ENCODE measurements around the gene APPBP2. TPM values are rescaled to one million over a fixed set of nuclear protein-coding genes. Genes with fewer than 3 reads are reported as not detected.
A peak's percentile ranks its signal among the peaks of the same experiment; 100 is the strongest.

APPBP2 gene
- polyA plus RNA-seq, 3 donors = 6.4 to 14.7 (median 10.4) TPM

DNA sequence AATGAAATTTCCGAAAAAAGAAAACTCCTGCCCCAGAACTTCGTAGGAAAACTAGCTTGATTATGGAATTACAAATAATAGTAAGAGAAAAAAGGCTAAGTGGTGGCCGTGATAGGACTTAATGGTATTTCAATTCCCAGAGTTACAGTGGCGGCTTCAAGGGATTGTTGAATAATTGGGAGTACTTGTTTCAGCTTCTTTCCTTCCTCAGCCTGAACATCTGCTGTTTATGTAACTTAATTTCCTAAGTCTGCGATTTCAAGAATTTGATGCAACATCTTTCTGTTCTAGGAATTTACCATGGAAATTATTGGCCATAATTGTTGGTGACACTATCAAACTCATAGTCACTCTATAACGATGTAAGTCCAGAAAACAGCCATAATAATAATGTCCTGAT, 684 bp upstream of the APPBP2 start:
- H3K27me3 Mint-ChIP-seq (ENCODE audit: low read depth in 3 of 3) = peaks cover 0 to 2% (median 0%) of the 10 kb centered on the region in 3 donors
- H3K4me2 ChIP-seq (replicated peaks; ENCODE audit: extremely low read depth, low read length, poor library complexity, severe bottlenecking) = peak overlapping the region; percentile 98
- peaks cover 26% of the 10 kb centered on the region for H3K4me1 Mint-ChIP-seq
- H3K4me3 Mint-ChIP-seq = peak overlapping the region; percentile 95 to 98
- peak overlapping the region in 1 of 2 donors; percentile 96 for H3K27ac ChIP-seq (ENCODE audit: low read depth in 1 of 2, low read length in 2 of 2)
- intact Hi-C loops (cut with micrococcal nuclease) = loop anchor here in 1 of 2 donors (5.0 kb wide), 1 partner anchor 76 kb away; the partner anchor contains the start of gene PPM1D
- peaks cover 22 to 27% of the 10 kb centered on the region in 2 donors for H3K4me1 ChIP-seq (ENCODE audit: control insufficient read depth in 1 of 2, insufficient read depth in 2 of 2, low read length in 2 of 2)
- H3K36me3 Mint-ChIP-seq = peaks cover 0 to 10% of the 10 kb centered on the region in 2 donors
- H3K79me2 ChIP-seq (ENCODE audit: insufficient read depth, low read length) = peaks cover 47% of the 10 kb centered on the region
- H3K27ac Mint-ChIP-seq = peak overlapping the region in 4 of 7 donors; percentile 96 to 98 (median 97)
- peak overlapping the region; percentile 73 to 99 (median 93) for H3K4me3 ChIP-seq (replicated peaks in 1 of 3; ENCODE audit: low read depth in 2 of 3, low read length in 3 of 3)
- H3K9me3 Mint-ChIP-seq = peaks cover 0 to 10% (median 3%) of the 10 kb centered on the region in 7 donors
- TF ChIP-seq, protein P1, sequence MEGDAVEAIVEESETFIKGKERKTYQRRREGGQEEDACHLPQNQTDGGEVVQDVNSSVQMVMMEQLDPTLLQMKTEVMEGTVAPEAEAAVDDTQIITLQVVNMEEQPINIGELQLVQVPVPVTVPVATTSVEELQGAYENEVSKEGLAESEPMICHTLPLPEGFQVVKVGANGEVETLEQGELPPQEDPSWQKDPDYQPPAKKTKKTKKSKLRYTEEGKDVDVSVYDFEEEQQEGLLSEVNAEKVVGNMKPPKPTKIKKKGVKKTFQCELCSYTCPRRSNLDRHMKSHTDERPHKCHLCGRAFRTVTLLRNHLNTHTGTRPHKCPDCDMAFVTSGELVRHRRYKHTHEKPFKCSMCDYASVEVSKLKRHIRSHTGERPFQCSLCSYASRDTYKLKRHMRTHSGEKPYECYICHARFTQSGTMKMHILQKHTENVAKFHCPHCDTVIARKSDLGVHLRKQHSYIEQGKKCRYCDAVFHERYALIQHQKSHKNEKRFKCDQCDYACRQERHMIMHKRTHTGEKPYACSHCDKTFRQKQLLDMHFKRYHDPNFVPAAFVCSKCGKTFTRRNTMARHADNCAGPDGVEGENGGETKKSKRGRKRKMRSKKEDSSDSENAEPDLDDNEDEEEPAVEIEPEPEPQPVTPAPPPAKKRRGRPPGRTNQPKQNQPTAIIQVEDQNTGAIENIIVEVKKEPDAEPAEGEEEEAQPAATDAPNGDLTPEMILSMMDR (IDR thresholded peaks at IDR 0.05) = no peak
- peak overlapping the region; percentile 94 for H2AFZ ChIP-seq (ENCODE audit: insufficient read depth, low read depth, low read length, poor library complexity, severe bottlenecking)
- peak overlapping the region; percentile 94 for H3K9ac ChIP-seq (ENCODE audit: insufficient read depth, low read length, poor library complexity, severe bottlenecking)
- 17% methylated on average over 1 of the region's 6 CpGs for WGBS (ENCODE audit: insufficient coverage)
- no peak for DNase-seq
- no peaks in the 10 kb centered on the region for H3K9me3 ChIP-seq (replicated peaks in 1 of 2; ENCODE audit: control insufficient read depth in 1 of 2, insufficient read depth in 1 of 2, low read length in 2 of 2)
- H3K27me3 ChIP-seq (ENCODE audit: control insufficient read depth in 2 of 2, insufficient read depth in 2 of 2, low read length in 2 of 2) = no peaks in the 10 kb centered on the region
- H3K36me3 ChIP-seq (replicated peaks in 1 of 2; ENCODE audit: control insufficient read depth in 1 of 2, insufficient read depth in 2 of 2, low read length in 2 of 2) = peaks cover 0 to 8% of the 10 kb centered on the region in 2 donors
- peaks cover 25% of the 10 kb centered on the region for H4K20me1 ChIP-seq (ENCODE audit: insufficient read depth, low read length)

DNA sequence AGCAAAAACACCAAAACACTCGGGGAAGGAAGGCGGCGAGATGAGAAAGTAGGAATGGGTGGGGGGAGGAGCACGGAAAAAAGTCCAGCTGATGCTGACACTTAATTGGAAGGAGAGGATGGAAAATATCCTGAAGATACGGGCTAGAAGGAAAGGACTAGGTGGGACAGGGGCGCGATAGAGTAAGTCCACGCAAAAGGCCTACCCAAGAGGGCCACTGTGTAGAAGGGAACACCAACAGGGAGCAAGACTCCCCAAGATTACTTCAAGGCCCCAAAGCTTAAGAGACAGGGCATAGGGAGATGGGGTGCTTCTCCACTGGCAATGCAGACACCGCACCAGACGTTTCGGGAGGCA, 736 bp downstream of the APPBP2 start:
- TF ChIP-seq, protein P1 (IDR thresholded peaks at IDR 0.05) = no peak

More for the DNA sequence above, 736 bp downstream of the APPBP2 start:
- Histone ChIP-seq H3K79me2 (ENCODE audit: insufficient read depth, low read length) (peaks cover 61% of the 10 kb centered on the region), H2AFZ (ENCODE audit: insufficient read depth, low read depth, low read length, poor library complexity, severe bottlenecking) (peak overlapping the region; percentile 94), H3K4me2 (replicated peaks; ENCODE audit: extremely low read depth, low read length, poor library complexity, severe bottlenecking) (peak overlapping the region; percentile 98), H3K9me3 (replicated peaks in 1 of 2; ENCODE audit: control insufficient read depth in 1 of 2, insufficient read depth in 1 of 2, low read length in 2 of 2) (no peaks in the 10 kb centered on the region), H3K27me3 (ENCODE audit: control insufficient read depth in 2 of 2, insufficient read depth in 2 of 2, low read length in 2 of 2) (no peaks in the 10 kb centered on the region), H3K9ac (ENCODE audit: insufficient read depth, low read length, poor library complexity, severe bottlenecking) (peak overlapping the region; percentile 94), H3K27ac (ENCODE audit: low read depth in 1 of 2, low read length in 2 of 2) (peak overlapping the region; percentile 92 to 96), H3K36me3 (replicated peaks in 1 of 2; ENCODE audit: control insufficient read depth in 1 of 2, insufficient read depth in 2 of 2, low read length in 2 of 2) (peaks cover 0 to 22% of the 10 kb centered on the region in 2 donors), H3K4me3 (replicated peaks in 1 of 3; ENCODE audit: low read depth in 2 of 3, low read length in 3 of 3) (peak overlapping the region; percentile 73 to 99 (median 93)), H3K4me1 (ENCODE audit: control insufficient read depth in 1 of 2, insufficient read depth in 2 of 2, low read length in 2 of 2) (peaks cover 22 to 27% of the 10 kb centered on the region in 2 donors), H4K20me1 (ENCODE audit: insufficient read depth, low read length) (peaks cover 39% of the 10 kb centered on the region)
- intact Hi-C loops (cut with micrococcal nuclease) = loop anchor here in 1 of 2 donors (5.0 kb wide), 1 partner anchor 77 kb away; the partner anchor contains the start of gene PPM1D
- DNase-seq = no peak
- peaks cover 0 to 2% (median 0%) of the 10 kb centered on the region in 3 donors for H3K27me3 Mint-ChIP-seq (ENCODE audit: low read depth in 3 of 3)
- WGBS (ENCODE audit: insufficient coverage) = 0% methylated on average over 7 of the region's 11 CpGs
- peaks cover 0 to 5% (median 0%) of the 10 kb centered on the region in 7 donors for H3K9me3 Mint-ChIP-seq
- peak overlapping the region; percentile 95 to 98 for H3K4me3 Mint-ChIP-seq
- H3K27ac Mint-ChIP-seq = peak overlapping the region; percentile 93 to 98 (median 97)
- peaks cover 6 to 14% of the 10 kb centered on the region in 2 donors for H3K36me3 Mint-ChIP-seq
- peaks cover 26% of the 10 kb centered on the region for H3K4me1 Mint-ChIP-seq
